ENCODE data around the gene ATP6V0E2. TPM values are rescaled to one million over a fixed set of nuclear protein-coding genes. Genes with fewer than 3 reads are reported as not detected.

Gene ATP6V0E2
- total RNA-seq, 1 experiment from 2014 or later: 25.5 TPM

GRCh38 chr7:149844445-149844844 lies 29.3 kb upstream of the ATP6V0E2 start:
- ChIA-PET CTCF (no interaction called here), POLR2A (interaction anchor here (0.7 kb wide), 1 partner anchor 28 kb away, joined by 3 read pairs; no protein-coding TSS in a partner anchor), RAD21 (ENCODE audit: low non-redundant PET in 1 of 2, low total read pairs in 2 of 2, uncharacterized antibody in 2 of 2, unreplicated experiment in 2 of 2) (no interaction called here)
- Histone ChIP-seq H4K20me1 (ENCODE audit: insufficient read depth) (no peaks in the 10 kb centered on the region), H3K9ac (ENCODE audit: low read length) (no peak overlapping the region), H3K4me2 (ENCODE audit: low read length) (no peak overlapping the region), H3K36me3 (ENCODE audit: control insufficient read depth in 1 of 2, insufficient read depth in 2 of 2, low read length in 2 of 2) (no peaks in the 10 kb centered on the region), H3K4me3 (replicated peaks in 1 of 2; ENCODE audit: low read depth in 1 of 2, low read length in 2 of 2) (no peak overlapping the region), H3K27ac (ENCODE audit: low read depth, low read length) (no peak overlapping the region), H3K9me3 (ENCODE audit: control insufficient read depth in 1 of 2, insufficient read depth in 1 of 2, low read depth in 1 of 2, low read length in 2 of 2) (no peaks in the 10 kb centered on the region), H3K79me2 (ENCODE audit: insufficient read depth, low read length) (peaks cover 2% of the 10 kb centered on the region; the same call in 1 of the 2 replicates), H2AFZ (ENCODE audit: low read depth, low read length, poor library complexity, severe bottlenecking) (no peak overlapping the region), H3K27me3 (ENCODE audit: insufficient read depth, low read length) (no peaks in the 10 kb centered on the region), H3K9me2 (ENCODE audit: insufficient read depth) (no peaks in the 10 kb centered on the region), H3K4me1 (ENCODE audit: control insufficient read depth in 1 of 2, insufficient read depth in 2 of 2, low read length in 2 of 2) (peaks cover 3 to 4% of the 10 kb centered on the region in 2 experiments; a peak in 3 of 4 replicates)
- TF ChIP-seq SRF (IDR thresholded peaks at IDR 0.05; ENCODE audit: low read depth) (no peak), RAD21 (IDR thresholded peaks at IDR 0.05; ENCODE audit: low read depth) (no peak), EGR1 (IDR thresholded peaks at IDR 0.05; ENCODE audit: low read depth) (no peak), CBX3 (IDR thresholded peaks at IDR 0.05; ENCODE audit: low read depth) (no peak), SP1 (IDR thresholded peaks at IDR 0.05; ENCODE audit: low read depth) (no peak), POLR2AphosphoS5 (IDR thresholded peaks at IDR 0.05; ENCODE audit: low read depth, low read length) (no peak), FOSL1 (IDR thresholded peaks at IDR 0.05; ENCODE audit: low read depth) (no peak), JUND (IDR thresholded peaks at IDR 0.05) (no peak), YY1 (IDR thresholded peaks at IDR 0.05; ENCODE audit: extremely low read depth, insufficient replicate concordance, low read depth, low read length) (no peak), ELF1 (IDR thresholded peaks at IDR 0.05; ENCODE audit: borderline replicate concordance, low read depth) (no peak), REST (IDR thresholded peaks at IDR 0.05; ENCODE audit: low read depth) (no peak), MAX (IDR thresholded peaks at IDR 0.05) (no peak)
- intact Hi-C loops (cut with micrococcal nuclease): no loop called here
- no peak for DNase-seq (ENCODE audit: low read depth, low spot score)
- no peak for ATAC-seq
- BruUV-seq (replicated peaks): no TSS peak
